HCT116 (cell line): Measurements from ENCODE around the gene PANK3.

Experiments used
- ATF3 ChIP-seq: IDR thresholded peaks from 2 replicates; pipeline ENCODE4 v1.6.1; 2012
- EZH2 ChIP-seq: fragments of 200-600 bp; sonication (generic); IDR thresholded peaks from 2 replicates; pipeline ENCODE4 v1.6.1; 2017; ENCODE audit warnings: antibody characterized with exemption, mixed run types
- JUND ChIP-seq: IDR thresholded peaks from 2 replicates; pipeline ENCODE4 v1.6.1; 2012
- POLR2A ChIP-seq: IDR thresholded peaks from 2 replicates; pipeline ENCODE4 v1.7.0; 2011; ENCODE audit warnings: borderline replicate concordance; ENCODE audit not compliant: insufficient read depth, insufficient read length; ENCODE audit errors: extremely low read depth
- POLR2AphosphoS5 ChIP-seq: IDR thresholded peaks from 2 replicates; pipeline ENCODE4 v1.6.1; 2011; ENCODE audit warnings: mild to moderate bottlenecking, low read depth, low read length, moderate library complexity
- TF ChIP-seq, protein P1 (sequence below), 3 experiments: fragments of 200-600 bp in 1 of 3; sonication (generic) in 1 of 3; IDR thresholded peaks in 2 of 3; conservative IDR thresholded peaks in 1 of 3; 2 replicates each; pipeline ENCODE4 v1.5.1; 2012 to 2017; ENCODE audit warnings: low read depth in 2 of 3, low read length in 2 of 3, antibody characterized with exemption in 1 of 3, borderline replicate concordance in 1 of 3, control low read depth in 1 of 3, mild to moderate bottlenecking in 1 of 3, mixed read lengths in 1 of 3, mixed run types in 1 of 3, moderate library complexity in 1 of 3; ENCODE audit not compliant: insufficient read depth in 1 of 3

GRCh38 chr5:168598639-168599038 is 19.5 kb upstream of the PANK3 start:
- TF ChIP-seq, protein P1, sequence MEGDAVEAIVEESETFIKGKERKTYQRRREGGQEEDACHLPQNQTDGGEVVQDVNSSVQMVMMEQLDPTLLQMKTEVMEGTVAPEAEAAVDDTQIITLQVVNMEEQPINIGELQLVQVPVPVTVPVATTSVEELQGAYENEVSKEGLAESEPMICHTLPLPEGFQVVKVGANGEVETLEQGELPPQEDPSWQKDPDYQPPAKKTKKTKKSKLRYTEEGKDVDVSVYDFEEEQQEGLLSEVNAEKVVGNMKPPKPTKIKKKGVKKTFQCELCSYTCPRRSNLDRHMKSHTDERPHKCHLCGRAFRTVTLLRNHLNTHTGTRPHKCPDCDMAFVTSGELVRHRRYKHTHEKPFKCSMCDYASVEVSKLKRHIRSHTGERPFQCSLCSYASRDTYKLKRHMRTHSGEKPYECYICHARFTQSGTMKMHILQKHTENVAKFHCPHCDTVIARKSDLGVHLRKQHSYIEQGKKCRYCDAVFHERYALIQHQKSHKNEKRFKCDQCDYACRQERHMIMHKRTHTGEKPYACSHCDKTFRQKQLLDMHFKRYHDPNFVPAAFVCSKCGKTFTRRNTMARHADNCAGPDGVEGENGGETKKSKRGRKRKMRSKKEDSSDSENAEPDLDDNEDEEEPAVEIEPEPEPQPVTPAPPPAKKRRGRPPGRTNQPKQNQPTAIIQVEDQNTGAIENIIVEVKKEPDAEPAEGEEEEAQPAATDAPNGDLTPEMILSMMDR (IDR thresholded peaks at IDR 0.05 in 2 of 3, conservative IDR thresholded peaks at IDR 0.05 in 1 of 3; ENCODE audit: borderline replicate concordance in 1 of 3, insufficient read depth in 1 of 3, low read depth in 2 of 3, low read length in 2 of 3): no peak
- TF ChIP-seq POLR2A: no peak
- TF ChIP-seq EZH2: no peak
- TF ChIP-seq POLR2AphosphoS5: no peak
- TF ChIP-seq JUND: no peak
- no peak for TF ChIP-seq ATF3
